22Rv1 (cell line): ENCODE measurements around the gene PBX3.

Experiments
- H3K27ac ChIP-seq: fragments of 450-650 bp; 2 replicates; pipeline ENCODE4 v1.5.1; 2017
- CTCF ChIP-seq: fragments of 450-650 bp; IDR thresholded peaks from 2 replicates; pipeline ENCODE4 v1.5.1; 2017; ENCODE audit warnings: mild to moderate bottlenecking
- ZFX ChIP-seq: fragments of 450-650 bp; IDR thresholded peaks from 2 replicates; pipeline ENCODE4 v1.6.1; 2017; ENCODE audit warnings: antibody characterized with exemption, borderline replicate concordance

Gene PBX3

GRCh38 chr9:125825762-125826161 is 78.6 kb downstream of the PBX3 start:
- no peak overlapping the region for H3K27ac ChIP-seq
- TF ChIP-seq ZFX = no peak
- TF ChIP-seq CTCF = no peak

DNA sequence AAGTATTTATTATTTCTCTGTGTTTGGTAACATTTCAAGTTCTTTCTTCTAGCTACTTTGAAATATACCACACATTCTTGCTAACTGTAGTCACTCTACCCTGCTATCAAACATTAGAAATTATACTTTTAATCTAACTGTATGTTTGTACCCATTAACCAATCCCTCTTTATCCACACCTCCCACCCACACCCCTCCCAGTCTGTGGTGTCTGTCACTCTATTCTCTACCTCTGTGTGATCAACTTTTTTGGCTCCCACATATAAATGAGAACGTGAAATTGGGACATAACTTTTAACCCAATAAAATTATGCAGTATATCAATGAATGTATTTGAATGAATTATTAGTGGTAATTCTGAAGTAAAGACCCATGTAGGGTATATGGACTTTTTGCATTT is 79.7 kb downstream of the PBX3 start:
- TF ChIP-seq CTCF (no peak), ZFX (no peak)
- no peak overlapping the region for H3K27ac ChIP-seq

DNA sequence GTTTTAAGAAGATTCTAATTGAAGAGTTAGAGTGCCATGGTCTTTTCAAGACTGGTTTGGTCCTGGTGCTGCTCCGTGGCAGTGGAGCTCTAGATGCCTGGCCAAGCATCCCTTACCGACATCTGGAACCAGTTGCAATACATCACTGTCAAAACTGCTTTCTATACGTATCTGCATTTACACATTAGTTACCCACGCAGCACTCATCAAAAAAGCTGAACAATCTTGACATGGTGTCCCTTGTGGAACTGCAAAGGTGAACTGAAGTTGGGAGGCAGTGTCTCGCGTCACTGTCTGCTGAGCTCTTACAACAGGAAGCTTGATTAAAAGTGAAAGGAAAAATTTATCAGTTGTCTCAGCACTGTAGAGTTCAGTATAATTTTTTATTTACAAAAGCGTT is 82.6 kb downstream of the PBX3 start:
- H3K27ac ChIP-seq = no peak overlapping the region
- no peak for TF ChIP-seq CTCF
- no peak for TF ChIP-seq ZFX

GRCh38 chr9:125831054-125831453 is 83.9 kb downstream of the PBX3 start:
- no peak for TF ChIP-seq ZFX
- no peak for TF ChIP-seq CTCF
- no peak overlapping the region for H3K27ac ChIP-seq

DNA sequence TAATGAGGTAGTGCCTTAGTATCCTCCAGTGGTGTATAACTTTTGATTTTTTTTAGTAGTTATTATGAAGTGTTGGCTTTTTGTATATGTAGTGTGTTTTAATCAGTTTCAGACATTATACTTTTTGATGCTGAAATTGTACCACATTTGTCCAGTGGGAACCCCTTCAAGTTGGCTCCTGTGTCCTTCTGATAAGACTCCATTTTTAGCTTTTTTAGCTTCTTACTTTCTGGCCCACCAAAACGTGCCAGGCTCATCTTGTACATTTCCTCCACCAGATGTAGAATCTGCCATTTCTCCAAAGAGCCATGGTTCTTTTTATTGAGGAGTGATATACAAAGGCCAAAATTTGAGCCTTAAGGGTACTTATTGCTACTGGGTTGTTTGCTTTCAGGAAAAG is 84.4 kb downstream of the PBX3 start:
- H3K27ac ChIP-seq = no peak overlapping the region
- TF ChIP-seq CTCF = no peak
- TF ChIP-seq ZFX = no peak

- no peak for TF ChIP-seq CTCF
- no peak overlapping the region for H3K27ac ChIP-seq
Measured at GRCh38 chr9:125835655-125836054, 88.5 kb downstream of the PBX3 start.

DNA sequence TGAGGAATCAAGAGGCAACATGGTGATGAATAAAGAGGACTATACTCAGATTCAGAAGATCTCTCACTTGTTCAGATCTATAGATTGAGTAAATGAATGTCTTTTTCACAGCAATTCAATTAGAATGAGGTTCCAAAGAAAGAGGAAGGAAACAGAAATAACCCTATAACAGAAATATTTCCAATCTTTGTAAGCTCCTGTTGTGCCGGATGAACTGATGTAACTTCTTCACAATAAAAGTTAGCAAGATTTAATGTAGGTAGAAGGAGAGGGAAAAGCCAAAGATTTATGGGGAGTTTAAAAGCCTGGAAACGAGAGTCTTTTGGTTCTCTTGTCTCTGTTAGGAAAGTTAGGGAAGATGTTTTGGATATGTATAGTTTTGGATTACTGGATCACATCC is 92.1 kb downstream of the PBX3 start:
- TF ChIP-seq CTCF = no peak
- no peak for TF ChIP-seq ZFX
- H3K27ac ChIP-seq = no peak overlapping the region
